ENCODE measurements around the gene MFN2. TPM values are rescaled to one million over a fixed set of nuclear protein-coding genes. Genes with fewer than 3 reads are reported as not detected.

MFN2 gene
- total RNA-seq, 4 donors from 2014 or later = 80.0 to 131 (median 111) TPM

DNA sequence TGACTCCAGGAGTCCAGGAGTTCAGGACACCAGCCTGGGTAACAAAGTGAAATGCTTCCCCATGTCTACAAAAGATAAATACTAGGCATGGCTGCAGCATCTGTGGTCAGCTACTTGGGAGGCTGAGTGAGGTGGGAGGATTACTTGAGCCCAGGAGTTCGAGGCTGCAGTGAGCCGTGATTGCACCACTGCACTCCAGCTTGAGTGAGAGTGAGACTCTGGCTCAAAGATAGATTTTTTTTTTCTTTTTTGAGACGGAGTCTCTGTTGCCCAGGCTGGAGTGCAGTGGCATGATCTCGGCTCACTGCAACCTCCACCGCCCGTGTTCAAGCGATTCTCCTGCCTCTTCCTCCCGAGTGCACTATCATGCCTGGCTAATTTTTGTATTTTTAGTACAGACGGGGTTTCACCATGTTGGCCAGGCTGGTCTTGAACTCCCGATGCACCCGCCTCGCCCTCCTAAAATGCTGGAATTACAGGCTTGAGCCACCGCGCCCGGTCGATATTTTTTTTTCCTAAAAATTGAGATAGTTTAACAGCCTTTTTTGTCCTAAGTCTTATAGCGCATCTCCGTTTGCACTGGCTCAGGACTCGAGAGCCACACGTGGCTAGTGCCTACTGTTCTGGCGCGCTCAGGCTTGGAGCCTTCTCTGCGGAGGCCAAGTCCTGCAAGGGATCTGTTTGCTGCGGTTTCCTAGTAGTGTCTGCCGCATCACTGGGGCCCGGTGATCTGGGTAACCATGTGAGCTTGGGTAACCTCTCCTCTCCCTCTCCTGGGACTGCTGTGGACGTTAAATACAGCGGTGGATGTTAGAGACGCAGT is 1.0 kb upstream of the MFN2 start:
- H3K27me3 ChIP-seq = no peaks in the 10 kb centered on the region
- DNase-seq = peak; percentile 86 to 87
- intact Hi-C loops (cut with DNase I) = loop anchor here (5.0 to 10.0 kb wide), 2 partner anchors 42 to 64 kb away; no protein-coding TSS in a partner anchor
- 20 to 40% methylated on average over 26 to 29 of the region's 29 CpGs for WGBS, 2 donors
- no peak for TF ChIP-seq POLR2A (IDR thresholded peaks at IDR 0.05)
- TF ChIP-seq, protein P1, sequence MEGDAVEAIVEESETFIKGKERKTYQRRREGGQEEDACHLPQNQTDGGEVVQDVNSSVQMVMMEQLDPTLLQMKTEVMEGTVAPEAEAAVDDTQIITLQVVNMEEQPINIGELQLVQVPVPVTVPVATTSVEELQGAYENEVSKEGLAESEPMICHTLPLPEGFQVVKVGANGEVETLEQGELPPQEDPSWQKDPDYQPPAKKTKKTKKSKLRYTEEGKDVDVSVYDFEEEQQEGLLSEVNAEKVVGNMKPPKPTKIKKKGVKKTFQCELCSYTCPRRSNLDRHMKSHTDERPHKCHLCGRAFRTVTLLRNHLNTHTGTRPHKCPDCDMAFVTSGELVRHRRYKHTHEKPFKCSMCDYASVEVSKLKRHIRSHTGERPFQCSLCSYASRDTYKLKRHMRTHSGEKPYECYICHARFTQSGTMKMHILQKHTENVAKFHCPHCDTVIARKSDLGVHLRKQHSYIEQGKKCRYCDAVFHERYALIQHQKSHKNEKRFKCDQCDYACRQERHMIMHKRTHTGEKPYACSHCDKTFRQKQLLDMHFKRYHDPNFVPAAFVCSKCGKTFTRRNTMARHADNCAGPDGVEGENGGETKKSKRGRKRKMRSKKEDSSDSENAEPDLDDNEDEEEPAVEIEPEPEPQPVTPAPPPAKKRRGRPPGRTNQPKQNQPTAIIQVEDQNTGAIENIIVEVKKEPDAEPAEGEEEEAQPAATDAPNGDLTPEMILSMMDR (IDR thresholded peaks at IDR 0.05) = no peak
- H3K36me3 ChIP-seq = peaks cover 20 to 27% of the 10 kb centered on the region in 2 donors
- H3K4me1 ChIP-seq = peaks cover 17 to 24% of the 10 kb centered on the region in 2 donors
- H3K4me3 ChIP-seq (replicated peaks in 1 of 3) = peak overlapping the region in 1 of 3 donors; percentile 89
- H3K27ac ChIP-seq = peak overlapping the region; percentile 87 to 99 (median 98)
- no peaks in the 10 kb centered on the region for H3K9me3 ChIP-seq

DNA sequence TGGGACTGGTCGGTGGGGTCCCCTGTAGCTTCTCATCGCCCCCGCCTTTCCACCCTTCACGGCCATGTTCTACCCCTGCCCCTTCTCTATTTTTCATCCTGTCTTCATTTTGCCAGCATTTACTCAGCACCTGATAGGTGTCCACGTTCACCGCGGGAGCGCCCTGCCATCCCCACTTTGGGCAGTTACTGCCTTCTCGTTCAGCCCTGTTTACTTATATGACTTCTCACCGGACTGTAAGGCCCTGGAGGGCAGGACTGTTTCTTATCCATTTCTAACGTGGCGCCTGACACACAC is 380 bp downstream of the MFN2 start:
- TF ChIP-seq POLR2A (IDR thresholded peaks at IDR 0.05) = no peak
- TF ChIP-seq, protein P1 (IDR thresholded peaks at IDR 0.05) = no peak
- intact Hi-C loops (cut with DNase I) = no loop called here
- Histone ChIP-seq H3K27ac (peak overlapping the region; percentile 72 to 99 (median 98)), H3K9me3 (no peaks in the 10 kb centered on the region), H3K27me3 (no peaks in the 10 kb centered on the region), H3K4me3 (replicated peaks in 1 of 3) (peak overlapping the region; percentile 37 to 89 (median 77)), H3K4me1 (peaks cover 17 to 24% of the 10 kb centered on the region in 2 donors), H3K36me3 (peaks cover 24 to 28% of the 10 kb centered on the region in 2 donors)
- WGBS, 2 donors = 0% methylated on average over 12 of the region's 12 CpGs
- DNase-seq = no peak

DNA sequence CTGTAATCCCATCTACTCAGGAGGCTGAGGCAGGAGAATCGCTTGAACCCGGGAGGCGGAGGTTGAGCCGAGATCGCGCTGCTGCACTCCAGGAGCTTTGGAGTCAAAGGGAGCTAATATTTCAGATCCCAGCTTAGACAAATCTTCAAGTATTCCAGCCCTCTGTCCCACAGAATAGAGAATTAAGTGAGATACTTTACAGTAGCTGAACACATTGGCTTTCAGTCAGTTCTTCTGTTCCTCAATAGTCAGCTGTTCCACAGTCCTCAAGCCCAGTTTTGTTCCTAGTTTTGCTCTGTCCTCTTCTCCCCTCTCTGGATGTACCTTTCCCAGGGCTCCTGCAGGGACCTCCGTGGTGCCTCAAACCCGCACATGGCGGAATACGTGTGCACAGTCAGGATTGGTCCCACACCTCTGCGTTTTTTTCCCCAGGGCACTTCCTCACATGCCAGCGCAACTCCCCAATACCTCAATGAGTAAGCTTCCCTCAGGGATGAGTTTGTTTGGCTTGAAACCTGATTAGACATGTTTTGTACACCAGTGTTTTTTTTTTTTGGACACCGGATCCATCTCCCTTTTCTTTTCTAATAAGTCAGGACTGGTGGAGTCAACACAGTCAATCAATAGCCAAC is 1.2 kb downstream of the MFN2 start:
- WGBS, 2 donors = 88 to 92% methylated on average over 13 of the region's 13 CpGs
- Histone ChIP-seq H3K4me3 (replicated peaks in 1 of 3) (no peak overlapping the region), H3K27ac (peak overlapping the region in 1 of 3 donors; percentile 99), H3K36me3 (peaks cover 28 to 35% of the 10 kb centered on the region in 2 donors), H3K9me3 (no peaks in the 10 kb centered on the region), H3K27me3 (no peaks in the 10 kb centered on the region), H3K4me1 (peaks cover 17 to 24% of the 10 kb centered on the region in 2 donors)
- intact Hi-C loops (cut with DNase I) = no loop called here
- no peak for DNase-seq
- TF ChIP-seq, protein P1 (IDR thresholded peaks at IDR 0.05) = no peak
- no peak for TF ChIP-seq POLR2A (IDR thresholded peaks at IDR 0.05)

DNA sequence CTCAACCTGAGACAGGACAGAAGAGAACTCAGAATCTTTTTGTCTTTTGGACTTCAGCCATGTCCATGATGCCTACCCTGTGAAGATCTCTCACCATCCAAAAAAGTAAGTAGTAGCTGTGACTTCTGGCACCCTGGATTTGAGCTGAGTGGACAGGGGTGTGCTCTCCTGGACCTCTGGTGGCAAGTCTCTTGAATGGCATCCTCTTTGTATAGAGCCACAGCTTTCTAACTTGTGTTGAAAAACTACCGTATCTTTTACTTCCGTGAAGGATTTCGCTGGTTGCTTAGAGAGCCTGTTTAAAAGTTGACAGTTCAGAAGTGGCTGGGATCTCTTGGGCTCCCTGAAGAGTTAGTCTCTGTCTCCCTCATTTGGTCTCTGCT is 1.8 kb downstream of the MFN2 start:
- H3K36me3 ChIP-seq = peaks cover 28 to 35% of the 10 kb centered on the region in 2 donors
- DNase-seq = no peak
- H3K4me1 ChIP-seq = peaks cover 17 to 24% of the 10 kb centered on the region in 2 donors
- H3K9me3 ChIP-seq = no peaks in the 10 kb centered on the region
- no peak overlapping the region for H3K27ac ChIP-seq
- no peak overlapping the region for H3K4me3 ChIP-seq (replicated peaks in 1 of 3)
- no peak for TF ChIP-seq POLR2A (IDR thresholded peaks at IDR 0.05)
- TF ChIP-seq, protein P1 (IDR thresholded peaks at IDR 0.05) = peak in 3 of 6 experiments; percentile 11 to 23 (median 15)
- no peaks in the 10 kb centered on the region for H3K27me3 ChIP-seq
- 63 to 71% methylated on average over 3 of the region's 3 CpGs for WGBS, 2 donors
- intact Hi-C loops (cut with DNase I) = no loop called here

DNA sequence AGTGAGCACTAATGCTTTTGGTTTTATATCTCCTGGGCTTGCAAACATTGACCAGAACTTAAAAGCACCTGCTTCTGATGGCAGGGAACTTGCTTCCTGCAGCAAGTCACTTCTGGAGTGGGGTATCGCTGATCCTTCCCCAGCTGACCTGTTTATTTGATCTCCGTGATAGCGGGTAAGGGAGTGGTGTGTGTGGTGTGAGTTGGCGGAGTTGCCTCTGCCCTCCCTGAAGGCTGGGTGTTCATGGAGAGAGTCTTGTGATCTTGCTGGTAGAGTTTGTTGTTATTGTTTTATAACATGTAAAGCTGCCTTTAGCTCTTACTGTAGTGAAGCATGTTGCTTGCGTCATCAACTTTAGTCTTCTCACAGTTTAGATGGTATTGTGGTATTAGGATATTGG is 3.9 kb downstream of the MFN2 start:
- DNase-seq = no peak
- peaks cover 28 to 35% of the 10 kb centered on the region in 2 donors for H3K36me3 ChIP-seq
- no peaks in the 10 kb centered on the region for H3K27me3 ChIP-seq
- no peak overlapping the region for H3K4me3 ChIP-seq (replicated peaks in 1 of 3)
- no peaks in the 10 kb centered on the region for H3K9me3 ChIP-seq
- H3K4me1 ChIP-seq = peaks cover 18 to 37% of the 10 kb centered on the region in 2 donors
- TF ChIP-seq POLR2A (IDR thresholded peaks at IDR 0.05) = no peak
- TF ChIP-seq, protein P1 (IDR thresholded peaks at IDR 0.05) = no peak
- H3K27ac ChIP-seq = peak overlapping the region in 2 of 3 donors; percentile 1 to 13
- intact Hi-C loops (cut with DNase I) = no loop called here
- 97 to 98% methylated on average over 5 of the region's 5 CpGs for WGBS, 2 donors
